Mesothelial cell of epicardium (in vitro differentiated cells): ENCODE measurements around the gene RNF207. TPM values are rescaled to one million over a fixed set of nuclear protein-coding genes. Genes with fewer than 3 reads are reported as not detected.
A peak's percentile ranks its signal among the peaks of the same experiment; 100 is the strongest.

Source experiments
- DNase-seq, 2 experiments: peaks; one replicate each; pipeline ENCODE4 v3.0.0; 2021; ENCODE audit warnings: low spot score in 2 of 2; ENCODE audit not compliant: unreplicated experiment in 2 of 2
- H3K27ac Mint-ChIP-seq: 2 replicates; pipeline ENCODE4 v1.8.0; 2021; ENCODE audit warnings: mixed read lengths
- H3K27me3 Mint-ChIP-seq: 2 replicates; pipeline ENCODE4 v1.8.0; 2021; ENCODE audit warnings: low read depth, mixed read lengths
- H3K36me3 Mint-ChIP-seq: 2 replicates; pipeline ENCODE4 v1.8.0; 2021; ENCODE audit warnings: mixed read lengths
- H3K4me1 Mint-ChIP-seq: 2 replicates; pipeline ENCODE4 v1.8.0; 2021; ENCODE audit warnings: mixed read lengths
- H3K4me3 Mint-ChIP-seq: 2 replicates; pipeline ENCODE4 v1.8.0; 2021; ENCODE audit warnings: mild to moderate bottlenecking, moderate library complexity, mixed read lengths
- H3K9me3 Mint-ChIP-seq: 2 replicates; pipeline ENCODE4 v1.8.0; 2021; ENCODE audit warnings: mixed read lengths
- CTCF ChIP-seq: fragments of 200-600 bp; sonication (generic); IDR thresholded peaks from one replicate; pipeline ENCODE4 v1.5.0; 2021; ENCODE audit warnings: antibody characterized with exemption; ENCODE audit not compliant: unreplicated experiment
- total RNA-seq: library from RNA; stranded (reverse); gene quantifications from 3 replicates; pipeline ENCODE4 v1.2.1, GENCODE V29; 2021

RNF207 gene
- total RNA-seq = 467 to 481 TPM (median 477 TPM) in 3 replicates

- H3K36me3 Mint-ChIP-seq = peaks cover 4% of the 10 kb centered on the region
- no peak for TF ChIP-seq CTCF
- peak; percentile 82 to 89 for DNase-seq
- H3K27me3 Mint-ChIP-seq = no peaks in the 10 kb centered on the region
- peaks cover 28% of the 10 kb centered on the region for H3K4me1 Mint-ChIP-seq
- H3K4me3 Mint-ChIP-seq = peak within 1 kb of the TSS; percentile 82
- H3K9me3 Mint-ChIP-seq = no peaks in the 10 kb centered on the region
- peak within 1 kb of the TSS; percentile 97 for H3K27ac Mint-ChIP-seq
These were observed at the start of gene RNF207 for GRCh38 chr1:6205849-6206519. RNF207 (plus strand) TSS chr1:6206119; CDS start chr1:6206536, 417 bp downstream.

- Mint-ChIP-seq H3K4me1 (peaks cover 6% of the 10 kb centered on the region), H3K27ac (no peak overlapping the region), H3K27me3 (peaks cover 42% of the 10 kb centered on the region), H3K4me3 (no peak overlapping the region), H3K9me3 (no peaks in the 10 kb centered on the region), H3K36me3 (no peaks in the 10 kb centered on the region)
- TF ChIP-seq CTCF = no peak
- DNase-seq = no peak
These were observed 48.8 kb upstream of the RNF207 start for GRCh38 chr1:6157132-6157527.

- peaks cover 6% of the 10 kb centered on the region for H3K4me1 Mint-ChIP-seq
- no peak overlapping the region for H3K4me3 Mint-ChIP-seq
- TF ChIP-seq CTCF = no peak
- H3K27me3 Mint-ChIP-seq = peaks cover 43% of the 10 kb centered on the region
- no peak overlapping the region for H3K27ac Mint-ChIP-seq
- H3K9me3 Mint-ChIP-seq = no peaks in the 10 kb centered on the region
- DNase-seq = no peak
- H3K36me3 Mint-ChIP-seq = no peaks in the 10 kb centered on the region
These were observed 48.3 kb upstream of the RNF207 start for GRCh38 chr1:6157528-6158174.

GRCh38 chr1:6158181-6158580, 47.7 kb upstream of the RNF207 start:
- no peak for DNase-seq
- H3K9me3 Mint-ChIP-seq = no peaks in the 10 kb centered on the region
- no peaks in the 10 kb centered on the region for H3K36me3 Mint-ChIP-seq
- TF ChIP-seq CTCF = no peak
- H3K4me3 Mint-ChIP-seq = no peak overlapping the region
- H3K27ac Mint-ChIP-seq = no peak overlapping the region
- peaks cover 6% of the 10 kb centered on the region for H3K4me1 Mint-ChIP-seq
- H3K27me3 Mint-ChIP-seq = peaks cover 46% of the 10 kb centered on the region

GRCh38 chr1:6162341-6162740, 43.6 kb upstream of the RNF207 start:
- no peak overlapping the region for H3K27ac Mint-ChIP-seq
- peaks cover 5% of the 10 kb centered on the region for H3K4me1 Mint-ChIP-seq
- H3K4me3 Mint-ChIP-seq = no peak overlapping the region
- peaks cover 78% of the 10 kb centered on the region for H3K27me3 Mint-ChIP-seq
- no peak for DNase-seq
- no peaks in the 10 kb centered on the region for H3K9me3 Mint-ChIP-seq
- no peaks in the 10 kb centered on the region for H3K36me3 Mint-ChIP-seq
- TF ChIP-seq CTCF = no peak
